Transverse colon (tissue), 4 donors: ENCODE data around the gene MTOR. TPM values are rescaled to one million over a fixed set of nuclear protein-coding genes. Genes with fewer than 3 reads are reported as not detected.

Experiments
- DNase-seq: peaks from one replicate; pipeline ENCODE4 v3.0.0-alpha.2; 2019
- H3K27ac ChIP-seq, 4 donors: fragments of 200-600 bp; sonication (generic); 2 replicates each; pipeline ENCODE4 v1.5.1; 2016 to 2018; ENCODE audit warnings: inconsistent platforms in 4 of 4
- H3K27me3 ChIP-seq: fragments of 200-600 bp; sonication (generic); 2 replicates; pipeline ENCODE4 v1.5.1; 2017; ENCODE audit warnings: inconsistent platforms
- H3K36me3 ChIP-seq, 4 donors: fragments of 200-600 bp; sonication (generic); 2 replicates each; pipeline ENCODE4 v1.5.1; 2017 to 2019; ENCODE audit warnings: inconsistent platforms in 4 of 4
- H3K4me1 ChIP-seq, 4 donors: fragments of 200-600 bp; sonication (generic); 2 replicates each; pipeline ENCODE4 v1.5.1; 2017 to 2020; ENCODE audit warnings: inconsistent platforms in 4 of 4
- H3K4me3 ChIP-seq, 4 donors: fragments of 200-600 bp; sonication (generic); 1 replicate in 1 of 4; 2 replicates in 3 of 4; pipeline versions ENCODE4 v1.5.1 to v1.6.1; 2017 to 2019; ENCODE audit warnings: inconsistent platforms in 4 of 4
- H3K9me3 ChIP-seq, 2 donors: fragments of 200-600 bp; sonication (generic); 2 replicates each; pipeline ENCODE4 v1.5.1; 2017 to 2019; ENCODE audit warnings: inconsistent platforms in 2 of 2
- EP300 ChIP-seq: sonication (generic); formaldehyde crosslinking; IDR thresholded peaks from one replicate; pipeline ENCODE4 v1.6.1; 2017; ENCODE audit warnings: antibody characterized with exemption, low read depth
- POLR2A ChIP-seq: fragments of 450-650 bp; IDR thresholded peaks from one replicate; pipeline ENCODE4 v1.6.1; 2016; ENCODE audit warnings: antibody characterized with exemption, mild to moderate bottlenecking, moderate library complexity
- POLR2AphosphoS5 ChIP-seq, 3 donors: sonication (generic); formaldehyde crosslinking; IDR thresholded peaks; one replicate each; pipeline ENCODE4 v1.6.1; 2016; ENCODE audit warnings: antibody characterized with exemption in 3 of 3
- WGBS, 2 donors: methylation state at CpG; one replicate each; pipeline ENCODE4 v1.1.5; 2018; ENCODE audit warnings: low coverage in 1 of 2; 5-methylcytosine and 5-hydroxymethylcytosine counted together
- in situ Hi-C, 4 donors: fragments of 200-750 bp; cut with MboI; loops; one replicate each; pipeline versions ENCODE4 v1.15.0 to v1.15.1; 2017; ENCODE audit warnings: low sequenced_read_pairs in 3 of 4, low pct_ligation_motif_present in 1 of 4, low pct_unique_long_range_greater_than_20kb in 1 of 4
- intact Hi-C: fragments of 100-400 bp; cut with DNase I; formaldehyde crosslinking; loops from one replicate; pipeline ENCODE4 v1.15.1; 2023; ENCODE audit warnings: low total_unique reads
- total RNA-seq, 4 donors: library from RNA; depleted of rRNA; stranded (reverse); fragments of >200 nt; gene quantifications; one replicate each; pipeline ENCODE4 v1.1.0, GENCODE V29; 2016
- TF ChIP-seq, protein P1 (sequence below), 5 experiments: fragments of 200-600 bp in 3 of 5; fragments of 450-650 bp in 2 of 5; sonication (generic) in 3 of 5; IDR thresholded peaks; 1 replicate in 2 of 5; 2 replicates in 3 of 5; pipeline ENCODE4 v1.5.1; 2016 to 2017; ENCODE audit warnings: antibody characterized with exemption in 5 of 5, inconsistent platforms in 3 of 5, mild to moderate bottlenecking in 2 of 5, moderate library complexity in 1 of 5

MTOR gene
- total RNA-seq, 4 donors from 2014 or later = 31.0 to 45.6 (median 40.6) TPM

DNA sequence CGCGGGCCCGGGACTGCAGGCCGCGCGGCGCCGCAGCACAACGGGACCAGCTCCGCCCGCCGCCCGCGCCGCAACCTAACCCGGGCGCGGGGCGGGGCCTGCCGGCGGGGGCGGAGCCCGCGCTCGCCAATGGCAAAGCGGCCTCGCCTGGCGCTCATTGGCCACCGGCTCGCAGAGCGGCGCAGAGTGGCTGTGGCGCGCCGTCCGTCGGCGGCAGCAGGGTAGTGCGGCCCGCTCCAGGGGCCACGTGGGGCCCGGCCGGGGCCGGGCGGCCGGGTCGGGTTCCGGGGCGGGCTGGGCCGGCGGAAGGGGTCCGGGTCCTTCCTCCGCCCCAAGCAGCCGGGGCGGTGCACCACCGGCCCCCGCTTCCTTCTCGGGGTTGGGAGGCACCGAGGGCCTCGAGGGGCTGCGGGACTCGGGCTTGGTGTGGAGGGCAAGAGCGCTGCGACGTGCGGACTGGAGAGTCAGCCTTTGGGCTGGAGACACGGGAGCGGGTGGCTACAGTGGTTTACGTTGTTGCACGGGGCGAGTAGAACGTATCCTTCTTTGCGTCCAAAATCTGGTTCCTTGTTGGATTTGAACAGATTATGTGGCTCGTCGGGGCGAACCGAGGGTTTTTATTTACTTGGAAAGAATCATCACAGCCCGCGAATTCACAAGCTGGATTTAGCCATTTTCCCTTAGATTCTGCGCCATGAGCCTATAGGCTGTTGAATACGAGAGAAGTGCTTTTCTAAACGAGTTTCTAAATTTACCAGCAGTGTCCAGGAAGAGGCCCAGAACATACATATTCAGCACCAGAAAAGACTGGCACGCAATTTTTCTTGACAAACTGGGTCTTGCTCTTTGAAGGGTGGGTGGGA, 202.2 kb downstream of the MTOR start, which contains the start of gene SRM:
TSS of gene SRM (minus strand) at position 51 of the 863 bp plus-strand sequence. CDS start 75 bp downstream, outside the sequence.
- Histone ChIP-seq H3K4me1 (peaks cover 10 to 22% (median 19%) of the 10 kb centered on the region in 4 donors), H3K27me3 (no peaks in the 10 kb centered on the region), H3K4me3 (peak within 1 kb of the TSS; percentile 86 to 98 (median 94)), H3K27ac (peak within 1 kb of the TSS; percentile 74 to 89 (median 80)), H3K9me3 (no peaks in the 10 kb centered on the region), H3K36me3 (peaks cover 0 to 11% (median 2%) of the 10 kb centered on the region in 4 donors)
- DNase-seq = peak; percentile 93
- intact Hi-C loops (no loop called here), in situ Hi-C loops (no loop called here)
- TF ChIP-seq EP300 (no peak), POLR2AphosphoS5 (IDR thresholded peaks at IDR 0.05) (peak in 2 of 3 donors; percentile 31 to 54), POLR2A (peak; percentile 60)
- TF ChIP-seq, protein P1, sequence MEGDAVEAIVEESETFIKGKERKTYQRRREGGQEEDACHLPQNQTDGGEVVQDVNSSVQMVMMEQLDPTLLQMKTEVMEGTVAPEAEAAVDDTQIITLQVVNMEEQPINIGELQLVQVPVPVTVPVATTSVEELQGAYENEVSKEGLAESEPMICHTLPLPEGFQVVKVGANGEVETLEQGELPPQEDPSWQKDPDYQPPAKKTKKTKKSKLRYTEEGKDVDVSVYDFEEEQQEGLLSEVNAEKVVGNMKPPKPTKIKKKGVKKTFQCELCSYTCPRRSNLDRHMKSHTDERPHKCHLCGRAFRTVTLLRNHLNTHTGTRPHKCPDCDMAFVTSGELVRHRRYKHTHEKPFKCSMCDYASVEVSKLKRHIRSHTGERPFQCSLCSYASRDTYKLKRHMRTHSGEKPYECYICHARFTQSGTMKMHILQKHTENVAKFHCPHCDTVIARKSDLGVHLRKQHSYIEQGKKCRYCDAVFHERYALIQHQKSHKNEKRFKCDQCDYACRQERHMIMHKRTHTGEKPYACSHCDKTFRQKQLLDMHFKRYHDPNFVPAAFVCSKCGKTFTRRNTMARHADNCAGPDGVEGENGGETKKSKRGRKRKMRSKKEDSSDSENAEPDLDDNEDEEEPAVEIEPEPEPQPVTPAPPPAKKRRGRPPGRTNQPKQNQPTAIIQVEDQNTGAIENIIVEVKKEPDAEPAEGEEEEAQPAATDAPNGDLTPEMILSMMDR (IDR thresholded peaks at IDR 0.05) = peak in 3 of 5 experiments; percentile 14 to 59 (median 34)
- 0% methylated on average over 6 to 58 of the region's 83 CpGs for WGBS, 2 donors

DNA sequence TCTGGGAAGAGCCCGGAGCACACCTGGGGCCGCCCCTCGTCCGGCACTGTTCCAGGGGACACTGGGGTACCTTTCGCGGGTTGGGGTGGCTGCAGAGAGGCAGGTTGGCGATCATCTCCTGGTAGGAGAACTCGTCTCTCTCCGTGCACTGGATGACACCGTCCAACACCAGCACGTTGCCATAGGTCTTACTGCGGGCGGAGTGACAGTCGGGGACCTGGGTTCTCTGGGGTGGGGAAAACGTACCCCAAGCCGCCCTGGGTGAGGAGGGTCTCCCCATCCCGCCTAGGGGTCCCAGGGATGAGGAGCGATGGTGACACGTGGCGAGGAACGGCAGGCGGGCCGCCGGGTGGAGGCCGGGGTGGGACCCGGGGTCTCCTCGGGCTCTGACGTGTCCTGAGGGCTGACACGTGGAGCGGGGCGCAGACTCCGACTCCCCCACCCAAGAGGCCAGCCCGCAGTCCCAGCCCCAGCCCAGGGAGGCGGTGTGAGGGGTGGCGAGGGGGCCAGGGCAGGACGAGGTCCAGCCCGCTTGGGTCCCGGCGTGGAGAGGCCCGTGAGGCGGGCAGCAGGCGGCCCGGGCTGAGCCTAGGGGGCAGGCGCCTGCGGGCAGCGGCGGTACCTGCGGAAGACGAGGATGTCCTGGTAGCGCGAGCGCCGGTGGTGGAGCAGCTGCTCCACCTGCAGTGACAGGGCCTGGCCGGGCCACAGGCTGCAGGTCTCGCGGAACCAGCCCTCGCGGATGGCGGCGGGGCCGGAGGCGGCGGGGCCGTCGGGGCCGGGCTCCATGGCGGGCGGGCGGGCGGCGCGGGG, 203.0 kb downstream of the MTOR start:
- H3K4me1 ChIP-seq = peaks cover 10 to 22% (median 19%) of the 10 kb centered on the region in 4 donors
- TF ChIP-seq EP300 (no peak), POLR2AphosphoS5 (IDR thresholded peaks at IDR 0.05) (no peak), POLR2A (no peak)
- TF ChIP-seq, protein P1 (IDR thresholded peaks at IDR 0.05) = no peak
- H3K27me3 ChIP-seq = no peaks in the 10 kb centered on the region
- in situ Hi-C loops (no loop called here), intact Hi-C loops (no loop called here)
- peak; percentile 21 for DNase-seq
- 1% methylated on average over 35 of the region's 72 CpGs; no CpG with 5 or more reads in 1 of the 2 donors for WGBS, 2 donors
- peaks cover 0 to 6% (median 0%) of the 10 kb centered on the region in 4 donors for H3K36me3 ChIP-seq
- peak overlapping the region; percentile 74 to 77 (median 76) for H3K27ac ChIP-seq
- H3K4me3 ChIP-seq = peak overlapping the region; percentile 66 to 98 (median 94)
- H3K9me3 ChIP-seq = no peaks in the 10 kb centered on the region

DNA sequence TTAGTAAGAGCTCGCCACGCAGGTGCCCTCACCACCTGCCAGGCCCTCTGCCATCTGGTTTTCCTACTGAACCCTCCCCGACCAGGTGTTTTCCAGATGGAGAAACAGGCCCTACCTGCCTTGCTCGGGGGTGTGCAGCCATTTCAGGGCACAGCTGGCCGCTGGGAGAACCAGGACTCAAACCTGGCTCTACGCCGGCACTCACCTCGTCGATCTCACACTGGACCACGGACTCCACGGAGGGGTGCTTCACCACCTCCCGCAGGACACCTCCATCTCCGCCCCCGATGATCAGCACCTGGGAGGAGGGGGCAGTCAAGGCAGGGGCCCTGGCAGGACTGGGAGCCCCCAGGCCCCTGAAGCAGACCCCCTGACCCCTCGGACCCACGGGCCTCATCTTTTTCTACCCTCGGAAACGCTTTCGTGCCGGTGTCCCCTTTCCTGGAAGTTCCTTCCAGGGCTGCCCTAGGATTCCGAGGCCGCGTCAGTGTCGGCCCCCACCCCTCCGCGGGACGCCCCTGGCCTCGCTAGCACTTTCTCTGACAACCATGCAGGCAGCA, 203.7 kb downstream of the MTOR start:
- H3K36me3 ChIP-seq = peaks cover 0 to 6% (median 0%) of the 10 kb centered on the region in 4 donors
- peak overlapping the region; percentile 3 to 98 (median 80) for H3K4me3 ChIP-seq
- intact Hi-C loops (no loop called here), in situ Hi-C loops (no loop called here)
- WGBS, 2 donors = 34 to 60% methylated on average over 2 to 20 of the region's 28 CpGs
- TF ChIP-seq POLR2A (no peak), POLR2AphosphoS5 (IDR thresholded peaks at IDR 0.05) (peak in 2 of 3 donors; percentile 23 to 48), EP300 (no peak)
- TF ChIP-seq, protein P1 (IDR thresholded peaks at IDR 0.05) = no peak
- H3K4me1 ChIP-seq = peaks cover 10 to 22% (median 19%) of the 10 kb centered on the region in 4 donors
- peak overlapping the region in 1 of 4 donors; percentile 77 for H3K27ac ChIP-seq
- H3K27me3 ChIP-seq = no peaks in the 10 kb centered on the region
- peak; percentile 31 for DNase-seq
- no peaks in the 10 kb centered on the region for H3K9me3 ChIP-seq
